HG02943 (cell line): ENCODE measurements around the gene SDCBP2.

Experiments
- ATAC-seq: cut with Tn5 transposase; IDR thresholded peaks from one replicate; pipeline ENCODE4 v1.9.1; 2021; ENCODE audit warnings: mild to moderate bottlenecking, low read depth, moderate library complexity; ENCODE audit not compliant: unreplicated experiment

The SDCBP2 gene

GRCh38 chr20:1278993-1279392 lies 49.9 kb downstream of the SDCBP2 start:
- no peak for ATAC-seq

- ATAC-seq = no peak
These were observed 51.2 kb downstream of the SDCBP2 start for GRCh38 chr20:1277529-1278322.

- no peak for ATAC-seq
These were observed 53.0 kb downstream of the SDCBP2 start for GRCh38 chr20:1275919-1276318.

- no peak for ATAC-seq
These were observed 54.2 kb downstream of the SDCBP2 start for GRCh38 chr20:1274485-1275311.

GRCh38 chr20:1273366-1273765 lies 55.6 kb downstream of the SDCBP2 start:
- no peak for ATAC-seq

GRCh38 chr20:1272368-1273100 lies 56.4 kb downstream of the SDCBP2 start:
- ATAC-seq = no peak

GRCh38 chr20:1269850-1270249 lies 59.1 kb downstream of the SDCBP2 start:
- ATAC-seq = no peak

GRCh38 chr20:1269235-1269634 lies 59.7 kb downstream of the SDCBP2 start:
- no peak for ATAC-seq

- no peak for ATAC-seq
These were observed 61.0 kb downstream of the SDCBP2 start for GRCh38 chr20:1267809-1268374.

- no peak for ATAC-seq
These were observed 61.8 kb downstream of the SDCBP2 start for GRCh38 chr20:1267161-1267560.

- no peak for ATAC-seq
These were observed 62.6 kb downstream of the SDCBP2 start, which contains the start of gene SNPH for GRCh38 chr20:1266167-1266973. Gene SNPH (plus strand): TSS chr20:1266294. CDS start chr20:1296240, 29,946 bp downstream.

GRCh38 chr20:1265916-1266166 lies 63.1 kb downstream of the SDCBP2 start:
- no peak for ATAC-seq

GRCh38 chr20:1265226-1265915 lies 63.6 kb downstream of the SDCBP2 start:
- no peak for ATAC-seq

GRCh38 chr20:1264727-1265126 lies 64.2 kb downstream of the SDCBP2 start:
- ATAC-seq = no peak

- no peak for ATAC-seq
These were observed 65.1 kb downstream of the SDCBP2 start for GRCh38 chr20:1263853-1264252.
